Endodermal cell (in vitro differentiated cells): Measurements from ENCODE around the gene PLA2G15. TPM values are rescaled to one million over a fixed set of nuclear protein-coding genes. Genes with fewer than 3 reads are reported as not detected.

Source experiments
- DNase-seq: peaks from one replicate; pipeline ENCODE4 v3.0.0-alpha.2; 2017
- H3K27ac ChIP-seq: 2 replicates; pipeline ENCODE4 v1.5.1; 2013; ENCODE audit warnings: mild to moderate bottlenecking, low read depth, low read length, moderate library complexity
- H3K27me3 ChIP-seq: 2 replicates; pipeline ENCODE4 v1.6.1; 2013; ENCODE audit warnings: mild to moderate bottlenecking, low read length, moderate library complexity; ENCODE audit not compliant: insufficient read depth, control insufficient read depth, poor library complexity, severe bottlenecking
- H3K36me3 ChIP-seq: 2 replicates; pipeline ENCODE4 v1.7.0; 2013; ENCODE audit warnings: mild to moderate bottlenecking, low read length, moderate library complexity; ENCODE audit not compliant: control insufficient read depth, insufficient read depth
- H3K4me1 ChIP-seq: one replicate; pipeline ENCODE4 v1.7.0; 2013; ENCODE audit warnings: low read length; ENCODE audit not compliant: control insufficient read depth, insufficient read depth
- H3K4me3 ChIP-seq: 2 replicates; pipeline ENCODE4 v1.5.1; 2013; ENCODE audit warnings: mild to moderate bottlenecking, low read length, moderate library complexity
- H3K9ac ChIP-seq: 2 replicates; pipeline ENCODE4 v1.6.1; 2013; ENCODE audit warnings: mild to moderate bottlenecking, low read length, moderate library complexity; ENCODE audit not compliant: poor library complexity, severe bottlenecking; ENCODE audit errors: extremely low read depth
- H3K9me3 ChIP-seq: 2 replicates; pipeline ENCODE4 v1.6.1; 2013; ENCODE audit warnings: mild to moderate bottlenecking, low read length, moderate library complexity; ENCODE audit not compliant: control insufficient read depth
- H3K27ac Mint-ChIP-seq: 2 replicates; pipeline ENCODE4 v1.8.0; 2020; ENCODE audit warnings: mixed read lengths
- H3K27me3 Mint-ChIP-seq: 2 replicates; pipeline ENCODE4 v1.8.0; 2021; ENCODE audit warnings: mild to moderate bottlenecking, mixed read lengths; ENCODE audit not compliant: insufficient read depth
- H3K36me3 Mint-ChIP-seq: 2 replicates; pipeline ENCODE4 v1.8.0; 2020; ENCODE audit warnings: low read depth, mixed read lengths
- H3K4me1 Mint-ChIP-seq: 2 replicates; pipeline ENCODE4 v1.8.0; 2020; ENCODE audit warnings: mixed read lengths
- H3K4me3 Mint-ChIP-seq: 2 replicates; pipeline ENCODE4 v1.8.0; 2020; ENCODE audit warnings: mild to moderate bottlenecking, moderate library complexity, mixed read lengths
- H3K9me3 Mint-ChIP-seq: 2 replicates; pipeline ENCODE4 v1.8.0; 2020; ENCODE audit warnings: mild to moderate bottlenecking, mixed read lengths
- CTCF ChIP-seq: fragments of 200-600 bp; sonication (generic); conservative IDR thresholded peaks from 2 replicates; pipeline ENCODE4 v1.5.0; 2021; ENCODE audit warnings: antibody characterized with exemption, mild to moderate bottlenecking
- WGBS, 2 experiments: methylation state at CpG; one replicate each; pipeline versions ENCODE4 v1.1.5 to v1.1.7; 2013; ENCODE audit warnings: missing lambda C conversion rate in 2 of 2, mixed read lengths in 1 of 2; ENCODE audit not compliant: insufficient coverage in 1 of 2, insufficient read length in 1 of 2; 5-methylcytosine and 5-hydroxymethylcytosine counted together
- total RNA-seq, 2 donors: library from RNA; stranded (reverse); fragmentation: NEBNext Ultra II Directional in 1 of 2; extraction: Animal tissue kit (Norgen Biotek cat#: 25700) in 1 of 2; gene quantifications; 2 replicates in 1 of 2; 3 replicates in 1 of 2; pipeline ENCODE4 v1.2.1, GENCODE V29; 2021

The PLA2G15 gene
- total RNA-seq, 2 donors from 2014 or later: 8.7 to 10.0 TPM

GRCh38 chr16:68289202-68289601 is 44.0 kb downstream of the PLA2G15 start:
- Mint-ChIP-seq H3K27ac (peak overlapping the region; percentile 18), H3K27me3 (no peaks in the 10 kb centered on the region), H3K36me3 (peaks cover 43% of the 10 kb centered on the region), H3K4me1 (peaks cover 22% of the 10 kb centered on the region), H3K9me3 (no peaks in the 10 kb centered on the region), H3K4me3 (no peak overlapping the region)
- Histone ChIP-seq H3K36me3 (peaks cover 85% of the 10 kb centered on the region), H3K9me3 (no peaks in the 10 kb centered on the region), H3K4me1 (no peaks in the 10 kb centered on the region), H3K4me3 (no peak overlapping the region), H3K27me3 (no peaks in the 10 kb centered on the region), H3K9ac (no peak overlapping the region), H3K27ac (no peak overlapping the region)
- no peak for DNase-seq
- 92 to 100% methylated on average over 2 of the region's 2 CpGs for WGBS, 2 experiments
- TF ChIP-seq CTCF: no peak

- H3K27ac Mint-ChIP-seq: peak overlapping the region; percentile 18
- H3K9me3 ChIP-seq: no peaks in the 10 kb centered on the region
- no peak for TF ChIP-seq CTCF
- no peaks in the 10 kb centered on the region for H3K27me3 ChIP-seq
- peaks cover 84% of the 10 kb centered on the region for H3K36me3 ChIP-seq
- no peak overlapping the region for H3K27ac ChIP-seq
- H3K4me1 ChIP-seq: no peaks in the 10 kb centered on the region
- peaks cover 17% of the 10 kb centered on the region for H3K4me1 Mint-ChIP-seq
- H3K9ac ChIP-seq: no peak overlapping the region
- peak; percentile 55 for DNase-seq
- no peak overlapping the region for H3K4me3 Mint-ChIP-seq
- peaks cover 45% of the 10 kb centered on the region for H3K36me3 Mint-ChIP-seq
- H3K4me3 ChIP-seq: no peak overlapping the region
- no peaks in the 10 kb centered on the region for H3K9me3 Mint-ChIP-seq
- H3K27me3 Mint-ChIP-seq: no peaks in the 10 kb centered on the region
- WGBS, 2 experiments: 83 to 86% methylated on average over 3 to 4 of the region's 4 CpGs
Observed at GRCh38 chr16:68289621-68290329, 44.6 kb downstream of the PLA2G15 start.

- Histone ChIP-seq H3K4me1 (no peaks in the 10 kb centered on the region), H3K27ac (no peak overlapping the region), H3K36me3 (peaks cover 85% of the 10 kb centered on the region), H3K9me3 (no peaks in the 10 kb centered on the region), H3K4me3 (no peak overlapping the region), H3K9ac (no peak overlapping the region), H3K27me3 (no peaks in the 10 kb centered on the region)
- Mint-ChIP-seq H3K36me3 (peaks cover 47% of the 10 kb centered on the region), H3K4me1 (peaks cover 17% of the 10 kb centered on the region), H3K27me3 (no peaks in the 10 kb centered on the region), H3K9me3 (no peaks in the 10 kb centered on the region), H3K4me3 (no peak overlapping the region), H3K27ac (no peak overlapping the region)
- no peak for TF ChIP-seq CTCF
- DNase-seq: no peak
- 80 to 90% methylated on average over 1 to 5 of the region's 6 CpGs for WGBS, 2 experiments
Observed at GRCh38 chr16:68290450-68290849, 45.3 kb downstream of the PLA2G15 start.
